K562 (cell line): ENCODE measurements around the gene TRAF1. TPM values are rescaled to one million over a fixed set of nuclear protein-coding genes. Genes with fewer than 3 reads are reported as not detected.

ENCODE experiments used
- ARNT ChIP-seq, 2 experiments: fragments of 450-650 bp; IDR thresholded peaks; 2 replicates each; pipeline ENCODE4 v1.6.1; 2016; ENCODE audit warnings: mild to moderate bottlenecking in 1 of 2
- CTCF ChIP-seq, 3 experiments: IDR thresholded peaks in 2 of 3; conservative IDR thresholded peaks in 1 of 3; 2 replicates each; pipeline ENCODE4 v1.5.1; 2011 to 2012; ENCODE audit warnings: low read length in 3 of 3, mild to moderate bottlenecking in 3 of 3, control low read depth in 2 of 3, improper control_type of control experiment in 1 of 3, inconsistent platforms in 1 of 3, low read depth in 1 of 3, mixed read lengths in 1 of 3, moderate library complexity in 1 of 3; ENCODE audit not compliant: insufficient read depth in 2 of 3
- FOXA3 ChIP-seq, 2 experiments: fragments of 450-650 bp in 1 of 2; sonication (generic) in 1 of 2; formaldehyde crosslinking; IDR thresholded peaks in 1 of 2; conservative IDR thresholded peaks in 1 of 2; 2 replicates each; pipeline versions ENCODE4 v1.4.0 to v1.8.0; 2020 to 2022; ENCODE audit warnings: mild to moderate bottlenecking in 2 of 2, missing genetic modification reagents in 1 of 2
- FOXJ2 ChIP-seq: fragments of 200-800 bp; sonication (Bioruptor generic); IDR thresholded peaks from 2 replicates; pipeline ENCODE4 v1.6.1; 2016; ENCODE audit warnings: missing genetic modification characterization, missing compliant biosample characterization
- HCFC1 ChIP-seq: IDR thresholded peaks from 2 replicates; pipeline ENCODE4 v1.6.1; 2012; ENCODE audit warnings: low read depth, low read length, improper control_type of control experiment
- MEIS2 ChIP-seq: fragments of 450-650 bp; IDR thresholded peaks from 2 replicates; pipeline ENCODE4 v1.6.1; 2014; ENCODE audit warnings: mild to moderate bottlenecking; ENCODE audit not compliant: partially characterized antibody
- PATZ1 ChIP-seq: fragments of 250-450 bp; sonication (Bioruptor Pico); IDR thresholded peaks from 2 replicates; pipeline ENCODE4 v1.5.0; 2020; ENCODE audit warnings: mild to moderate bottlenecking, borderline replicate concordance
- PCBP1 ChIP-seq: fragments of 200-400 bp; formaldehyde crosslinking; IDR thresholded peaks from 2 replicates; pipeline ENCODE4 v1.6.1; 2018; ENCODE audit warnings: mild to moderate bottlenecking, low read depth, low read length; ENCODE audit not compliant: poor library complexity, severe bottlenecking
- POLR2AphosphoS5 ChIP-seq: IDR thresholded peaks from 2 replicates; pipeline ENCODE4 v1.6.1; 2011; ENCODE audit warnings: mild to moderate bottlenecking, low read depth, low read length, moderate library complexity; ENCODE audit not compliant: control insufficient read depth, insufficient read depth
- STAT6 ChIP-seq: sonication (generic); formaldehyde crosslinking; IDR thresholded peaks from 2 replicates; pipeline ENCODE4 v1.8.1; 2023; ENCODE audit warnings: mild to moderate bottlenecking, missing genetic modification reagents
- SUPT5H ChIP-seq: fragments of 450-650 bp; IDR thresholded peaks from 2 replicates; pipeline ENCODE4 v1.6.1; 2016
- TBL1XR1 ChIP-seq, 2 experiments: IDR thresholded peaks; 2 replicates each; pipeline ENCODE4 v1.6.1; 2012; ENCODE audit warnings: improper control_type of control experiment in 2 of 2, low read length in 2 of 2, mild to moderate bottlenecking in 1 of 2
- ZBTB2 ChIP-seq: fragments of 450-650 bp; IDR thresholded peaks from 2 replicates; pipeline ENCODE4 v1.6.1; 2016; ENCODE audit warnings: antibody characterized with exemption
- ZNF134 ChIP-seq: fragments of 250-450 bp; sonication (Bioruptor Pico); conservative IDR thresholded peaks from 2 replicates; pipeline ENCODE4 v1.4.0; 2020
- ZNF217 ChIP-seq: sonication (generic); formaldehyde crosslinking; IDR thresholded peaks from 2 replicates; pipeline ENCODE4 v1.8.0; 2022; ENCODE audit warnings: mild to moderate bottlenecking, missing genetic modification reagents
- ZNF586 ChIP-seq: fragments of 450-650 bp; formaldehyde crosslinking; conservative IDR thresholded peaks from 2 replicates; pipeline ENCODE4 v1.4.0; 2020; ENCODE audit warnings: mild to moderate bottlenecking, moderate library complexity
- ZNF696 ChIP-seq: fragments of 250-450 bp; sonication (Bioruptor Pico); conservative IDR thresholded peaks from 2 replicates; pipeline ENCODE4 v1.4.0; 2020; ENCODE audit warnings: mild to moderate bottlenecking, moderate library complexity
- polyA plus RNA-seq, 8 experiments: library from polyadenylated mRNA; depleted of rRNA in 4 of 8; stranded (reverse) in 5 of 8; unstranded in 3 of 8; fragments of >200 nt; fragmentation: Nextera tagmentation in 2 of 8; fragmentation: Illumina TruSeq in 1 of 8; extraction: Ambion mirVana in 2 of 8; extraction: Trizol in 1 of 8; gene quantifications; 2 replicates each; pipeline versions ENCODE4 v1.2.1 to v1.2.3, GENCODE V29; 2011 to 2014; ENCODE audit warnings: inconsistent platforms in 1 of 8, missing spikeins in 1 of 8
- total RNA-seq, 7 experiments: library from RNA; depleted of rRNA in 6 of 7; stranded (reverse); fragments of >200 nt in 6 of 7; fragmentation: Illumina TruSeq in 2 of 7; extraction: Trizol in 2 of 7; gene quantifications; 2 replicates each; pipeline versions ENCODE4 v1.2.1 to v1.2.3, GENCODE V29; 2011 to 2021; ENCODE audit warnings: low replicate concordance in 1 of 7

Gene TRAF1
- total and polyA plus RNA-seq, 9 of the 15 experiments (the other 6 are each of a cell fraction or from before 2014, with no cell fraction given) = 0.01 to 1.1 (median 0.04) TPM; not detected in 2

- no peak for TF ChIP-seq ZNF134
- TF ChIP-seq TBL1XR1 (IDR thresholded peaks at IDR 0.05; ENCODE audit: low read length in 2 of 2) = peak; percentile 19 to 66; a peak in 3 of 4 replicates
- no peak for TF ChIP-seq ZNF586
- no peak for TF ChIP-seq ARNT (IDR thresholded peaks at IDR 0.05)
- TF ChIP-seq ZNF217 = no peak
- no peak for TF ChIP-seq ZBTB2
- no peak for TF ChIP-seq FOXJ2
- TF ChIP-seq STAT6 (CRISPR knock-in tag) = peak; percentile 88; the same call in 1 of the 2 replicates
- no peak for TF ChIP-seq FOXA3 (CRISPR knock-in tag; conservative IDR thresholded peaks at IDR 0.05 in 1 of 2, IDR thresholded peaks at IDR 0.05 in 1 of 2)
- TF ChIP-seq PATZ1 (CRISPR knock-in tag) = no peak
- TF ChIP-seq PCBP1 = no peak
- TF ChIP-seq SUPT5H = no peak
- TF ChIP-seq HCFC1 = 0 out of 2 replicates have a peak, but pooled peaks have one; percentile 34
- TF ChIP-seq CTCF (IDR thresholded peaks at IDR 0.05 in 2 of 3, conservative IDR thresholded peaks at IDR 0.05 in 1 of 3; ENCODE audit: insufficient read depth in 2 of 3, low read depth in 1 of 3, low read length in 3 of 3) = peak in 1 of 3 experiments; percentile 30; a peak in 2 of 6 replicates
- TF ChIP-seq MEIS2 = no peak
- no peak for TF ChIP-seq ZNF696
- no peak for TF ChIP-seq POLR2AphosphoS5
These were observed 50.4 kb downstream of the TRAF1 start (continued) for GRCh38 chr9:120875954-120876841.
